ENCODE measurements around the gene DLG2. TPM values are rescaled to one million over a fixed set of nuclear protein-coding genes. Genes with fewer than 3 reads are reported as not detected.

DLG2 gene
- total RNA-seq, 1 experiment from 2014 or later, result 1.8 TPM

- DNase-seq, result no peak
- Histone ChIP-seq H3K4me3 (ENCODE audit: insufficient read depth, low read depth, low read length) (no peak overlapping the region), H3K36me3 (replicated peaks; ENCODE audit: control insufficient read depth, insufficient read depth, low read length) (no peaks in the 10 kb centered on the region), H3K27me3 (ENCODE audit: control insufficient read depth, insufficient read depth, low read length) (no peaks in the 10 kb centered on the region)
Observed at GRCh38 chr11:83945976-83946375, 1681.2 kb downstream of the DLG2 start.

- no peaks in the 10 kb centered on the region for H3K36me3 ChIP-seq (replicated peaks; ENCODE audit: control insufficient read depth, insufficient read depth, low read length)
- no peak for DNase-seq
- no peak overlapping the region for H3K4me3 ChIP-seq (ENCODE audit: insufficient read depth, low read depth, low read length)
- no peaks in the 10 kb centered on the region for H3K27me3 ChIP-seq (ENCODE audit: control insufficient read depth, insufficient read depth, low read length)
Observed at GRCh38 chr11:83941050-83941449, 1686.1 kb downstream of the DLG2 start.

GRCh38 chr11:83938148-83938547 lies 1689.0 kb downstream of the DLG2 start:
- H3K36me3 ChIP-seq (replicated peaks; ENCODE audit: control insufficient read depth, insufficient read depth, low read length), result no peaks in the 10 kb centered on the region
- no peak for DNase-seq
- no peak overlapping the region for H3K4me3 ChIP-seq (ENCODE audit: insufficient read depth, low read depth, low read length)

GRCh38 chr11:83933008-83933407 lies 1694.1 kb downstream of the DLG2 start:
- H3K4me3 ChIP-seq (ENCODE audit: insufficient read depth, low read depth, low read length), result no peak overlapping the region
- DNase-seq, result no peak
- H3K27me3 ChIP-seq (ENCODE audit: control insufficient read depth, insufficient read depth, low read length), result no peaks in the 10 kb centered on the region
- no peaks in the 10 kb centered on the region for H3K36me3 ChIP-seq (replicated peaks; ENCODE audit: control insufficient read depth, insufficient read depth, low read length)

More at GRCh38 chr11:83938148-83938547, 1689.0 kb downstream of the DLG2 start:
- no peaks in the 10 kb centered on the region for H3K27me3 ChIP-seq (ENCODE audit: control insufficient read depth, insufficient read depth, low read length)

- Histone ChIP-seq H3K27me3 (ENCODE audit: control insufficient read depth, insufficient read depth, low read length) (no peaks in the 10 kb centered on the region), H3K36me3 (replicated peaks; ENCODE audit: control insufficient read depth, insufficient read depth, low read length) (no peaks in the 10 kb centered on the region), H3K4me3 (ENCODE audit: insufficient read depth, low read depth, low read length) (no peak overlapping the region)
- no peak for DNase-seq
Observed at GRCh38 chr11:83927422-83927821, 1699.7 kb downstream of the DLG2 start.

GRCh38 chr11:83924795-83925542 lies 1702.2 kb downstream of the DLG2 start:
- DNase-seq, result no peak
- Histone ChIP-seq H3K36me3 (replicated peaks; ENCODE audit: control insufficient read depth, insufficient read depth, low read length) (no peaks in the 10 kb centered on the region), H3K4me3 (ENCODE audit: insufficient read depth, low read depth, low read length) (no peak overlapping the region)

GRCh38 chr11:83923961-83924360 lies 1703.2 kb downstream of the DLG2 start:
- DNase-seq, result no peak
- Histone ChIP-seq H3K4me3 (ENCODE audit: insufficient read depth, low read depth, low read length) (no peak overlapping the region), H3K36me3 (replicated peaks; ENCODE audit: control insufficient read depth, insufficient read depth, low read length) (no peaks in the 10 kb centered on the region), H3K27me3 (ENCODE audit: control insufficient read depth, insufficient read depth, low read length) (no peaks in the 10 kb centered on the region)

More at GRCh38 chr11:83924795-83925542, 1702.2 kb downstream of the DLG2 start:
- no peaks in the 10 kb centered on the region for H3K27me3 ChIP-seq (ENCODE audit: control insufficient read depth, insufficient read depth, low read length)

- Histone ChIP-seq H3K4me3 (ENCODE audit: insufficient read depth, low read depth, low read length) (no peak overlapping the region), H3K36me3 (replicated peaks; ENCODE audit: control insufficient read depth, insufficient read depth, low read length) (no peaks in the 10 kb centered on the region), H3K27me3 (ENCODE audit: control insufficient read depth, insufficient read depth, low read length) (no peaks in the 10 kb centered on the region)
- no peak for DNase-seq
Observed at GRCh38 chr11:83922953-83923352, 1704.2 kb downstream of the DLG2 start.

- Histone ChIP-seq H3K27me3 (ENCODE audit: control insufficient read depth, insufficient read depth, low read length) (no peaks in the 10 kb centered on the region), H3K36me3 (replicated peaks; ENCODE audit: control insufficient read depth, insufficient read depth, low read length) (no peaks in the 10 kb centered on the region), H3K4me3 (ENCODE audit: insufficient read depth, low read depth, low read length) (no peak overlapping the region)
- no peak for DNase-seq
Observed at GRCh38 chr11:83922318-83922717, 1704.8 kb downstream of the DLG2 start.

GRCh38 chr11:83921447-83922192 lies 1705.5 kb downstream of the DLG2 start:
- no peak overlapping the region for H3K4me3 ChIP-seq (ENCODE audit: insufficient read depth, low read depth, low read length)
- DNase-seq, result no peak

GRCh38 chr11:83918476-83918875 lies 1708.7 kb downstream of the DLG2 start:
- no peak for DNase-seq
- H3K27me3 ChIP-seq (ENCODE audit: control insufficient read depth, insufficient read depth, low read length), result no peaks in the 10 kb centered on the region
- H3K36me3 ChIP-seq (replicated peaks; ENCODE audit: control insufficient read depth, insufficient read depth, low read length), result no peaks in the 10 kb centered on the region
- no peak overlapping the region for H3K4me3 ChIP-seq (ENCODE audit: insufficient read depth, low read depth, low read length)

More at GRCh38 chr11:83921447-83922192, 1705.5 kb downstream of the DLG2 start:
- no peaks in the 10 kb centered on the region for H3K27me3 ChIP-seq (ENCODE audit: control insufficient read depth, insufficient read depth, low read length)
- H3K36me3 ChIP-seq (replicated peaks; ENCODE audit: control insufficient read depth, insufficient read depth, low read length), result no peaks in the 10 kb centered on the region

- no peaks in the 10 kb centered on the region for H3K36me3 ChIP-seq (replicated peaks; ENCODE audit: control insufficient read depth, insufficient read depth, low read length)
- H3K4me3 ChIP-seq (ENCODE audit: insufficient read depth, low read depth, low read length), result no peak overlapping the region
- no peak for DNase-seq
- no peaks in the 10 kb centered on the region for H3K27me3 ChIP-seq (ENCODE audit: control insufficient read depth, insufficient read depth, low read length)
Observed at GRCh38 chr11:83914995-83915394, 1712.1 kb downstream of the DLG2 start.

- Histone ChIP-seq H3K27me3 (ENCODE audit: control insufficient read depth, insufficient read depth, low read length) (no peaks in the 10 kb centered on the region), H3K36me3 (replicated peaks; ENCODE audit: control insufficient read depth, insufficient read depth, low read length) (no peaks in the 10 kb centered on the region), H3K4me3 (ENCODE audit: insufficient read depth, low read depth, low read length) (no peak overlapping the region)
- no peak for DNase-seq
Observed at GRCh38 chr11:83909579-83910534, 1717.3 kb downstream of the DLG2 start.

- H3K27me3 ChIP-seq (ENCODE audit: control insufficient read depth, insufficient read depth, low read length), result no peaks in the 10 kb centered on the region
Observed at GRCh38 chr11:83908298-83908856, 1718.8 kb downstream of the DLG2 start.

More at GRCh38 chr11:83908298-83908856, 1718.8 kb downstream of the DLG2 start:
- no peak overlapping the region for H3K4me3 ChIP-seq (ENCODE audit: insufficient read depth, low read depth, low read length)
- DNase-seq, result no peak
- H3K36me3 ChIP-seq (replicated peaks; ENCODE audit: control insufficient read depth, insufficient read depth, low read length), result no peaks in the 10 kb centered on the region

Measured in H7 (cell line).